Upper lobe of left lung (tissue), 4 donors: ENCODE data around the gene SLC6A1.

Source experiments
- CTCF ChIP-seq, 6 experiments: fragments of 450-650 bp in 4 of 6; fragments of 200-600 bp in 2 of 6; sonication (generic) in 2 of 6; IDR thresholded peaks; one replicate each; pipeline ENCODE4 v1.5.1; 2016 to 2019; ENCODE audit warnings: antibody characterized with exemption in 6 of 6
- EP300 ChIP-seq, 4 donors: sonication (generic); formaldehyde crosslinking; IDR thresholded peaks; one replicate each; pipeline ENCODE4 v1.5.1; 2017; ENCODE audit warnings: antibody characterized with exemption in 4 of 4, control low read depth in 2 of 4
- POLR2A ChIP-seq, 4 donors: fragments of 450-650 bp; IDR thresholded peaks; one replicate each; pipeline ENCODE4 v1.5.1; 2016 to 2017; ENCODE audit warnings: antibody characterized with exemption in 4 of 4, mild to moderate bottlenecking in 2 of 4
- POLR2AphosphoS5 ChIP-seq, 2 donors: sonication (generic); formaldehyde crosslinking; IDR thresholded peaks; one replicate each; pipeline ENCODE4 v1.5.1; 2017; ENCODE audit warnings: antibody characterized with exemption in 2 of 2

DNA sequence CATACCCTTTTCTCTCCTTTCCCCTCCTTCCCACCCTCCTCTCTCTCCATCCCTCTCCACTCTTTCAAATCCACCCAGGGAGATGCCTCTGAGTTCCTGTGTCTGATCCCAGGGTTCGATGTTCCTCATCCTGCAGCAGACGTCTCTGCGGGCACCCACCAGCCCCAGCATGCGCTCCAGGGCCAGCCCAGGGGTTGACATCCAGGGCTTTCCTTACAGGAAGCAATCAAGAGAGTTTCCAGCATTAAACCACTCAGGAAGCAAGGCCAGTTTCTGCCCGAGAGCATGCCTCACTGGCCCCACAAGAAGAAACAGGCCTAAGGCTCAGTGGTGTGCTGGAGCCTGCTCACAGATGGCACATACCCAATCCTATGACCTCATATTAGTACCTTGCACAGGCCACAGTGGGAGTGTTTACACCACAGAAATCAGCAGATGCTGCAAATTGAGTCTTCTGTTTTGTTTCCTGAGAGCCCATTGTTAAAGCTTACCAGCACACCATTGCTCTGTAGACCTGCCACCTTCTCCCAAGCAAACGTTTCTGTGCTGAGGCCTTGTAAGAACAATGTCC, 13.2 kb downstream of the SLC6A1 start:
- no peak for TF ChIP-seq POLR2A (IDR thresholded peaks at IDR 0.05)
- TF ChIP-seq CTCF (IDR thresholded peaks at IDR 0.05) = no peak
- no peak for TF ChIP-seq EP300 (IDR thresholded peaks at IDR 0.05)
- no peak for TF ChIP-seq POLR2AphosphoS5 (IDR thresholded peaks at IDR 0.05)
